GM18511 (cell line): ENCODE data around the gene MAP3K21.

ENCODE experiments used
- ATAC-seq: cut with Tn5 transposase; IDR thresholded peaks from one replicate; pipeline ENCODE4 v1.9.1; 2021; ENCODE audit warnings: mild to moderate bottlenecking, moderate library complexity; ENCODE audit not compliant: unreplicated experiment

The MAP3K21 gene

DNA sequence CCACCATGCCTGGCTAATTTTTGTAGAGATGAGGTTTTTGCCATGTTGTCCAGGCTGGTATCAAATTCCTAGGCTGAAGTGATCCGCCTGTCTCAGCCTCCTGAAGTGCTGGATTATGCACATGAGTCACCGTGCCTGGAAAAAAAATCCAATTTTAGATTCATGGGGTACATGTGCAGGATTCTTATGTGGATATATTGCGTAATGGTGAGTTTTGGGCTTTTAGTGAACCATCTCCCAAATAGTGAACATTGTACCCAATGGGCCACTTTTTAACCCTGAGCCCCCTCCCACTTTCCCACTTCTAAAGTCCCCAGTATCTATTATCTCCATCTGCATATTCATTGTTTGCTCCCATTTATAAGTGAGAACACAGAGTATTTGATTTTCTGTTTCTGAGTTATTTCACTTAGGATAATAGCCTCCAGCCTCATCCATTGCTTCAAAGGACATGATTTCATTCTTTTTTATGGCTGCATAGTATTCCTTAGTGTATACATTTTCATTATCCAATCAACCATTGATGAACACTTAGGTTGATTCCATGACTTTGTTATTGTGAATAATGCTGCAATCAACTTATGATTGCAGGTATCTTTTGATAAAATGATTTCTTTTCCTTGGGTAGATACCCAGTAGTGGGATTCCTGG lies 104.4 kb downstream of the MAP3K21 start:
- no peak for ATAC-seq

DNA sequence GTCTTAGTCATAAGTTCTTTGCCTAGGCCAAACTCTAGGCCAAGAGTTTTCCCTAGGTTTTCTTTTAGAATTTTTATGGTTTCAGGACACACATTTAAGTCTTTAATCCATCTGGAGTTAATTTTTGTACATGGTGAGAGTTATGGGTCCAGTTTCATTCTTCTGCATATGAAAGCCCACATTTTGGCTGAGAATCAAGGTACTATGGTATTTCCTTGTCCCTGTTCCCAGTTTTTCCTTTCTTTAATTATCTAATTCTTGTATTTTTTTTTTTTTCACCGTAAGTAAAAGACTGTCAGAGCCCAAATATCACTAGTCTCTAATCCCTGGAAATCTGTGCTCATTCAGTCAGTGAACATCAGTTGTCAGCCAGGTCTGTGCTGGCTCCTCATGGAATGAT lies 105.4 kb downstream of the MAP3K21 start:
- ATAC-seq = no peak

DNA sequence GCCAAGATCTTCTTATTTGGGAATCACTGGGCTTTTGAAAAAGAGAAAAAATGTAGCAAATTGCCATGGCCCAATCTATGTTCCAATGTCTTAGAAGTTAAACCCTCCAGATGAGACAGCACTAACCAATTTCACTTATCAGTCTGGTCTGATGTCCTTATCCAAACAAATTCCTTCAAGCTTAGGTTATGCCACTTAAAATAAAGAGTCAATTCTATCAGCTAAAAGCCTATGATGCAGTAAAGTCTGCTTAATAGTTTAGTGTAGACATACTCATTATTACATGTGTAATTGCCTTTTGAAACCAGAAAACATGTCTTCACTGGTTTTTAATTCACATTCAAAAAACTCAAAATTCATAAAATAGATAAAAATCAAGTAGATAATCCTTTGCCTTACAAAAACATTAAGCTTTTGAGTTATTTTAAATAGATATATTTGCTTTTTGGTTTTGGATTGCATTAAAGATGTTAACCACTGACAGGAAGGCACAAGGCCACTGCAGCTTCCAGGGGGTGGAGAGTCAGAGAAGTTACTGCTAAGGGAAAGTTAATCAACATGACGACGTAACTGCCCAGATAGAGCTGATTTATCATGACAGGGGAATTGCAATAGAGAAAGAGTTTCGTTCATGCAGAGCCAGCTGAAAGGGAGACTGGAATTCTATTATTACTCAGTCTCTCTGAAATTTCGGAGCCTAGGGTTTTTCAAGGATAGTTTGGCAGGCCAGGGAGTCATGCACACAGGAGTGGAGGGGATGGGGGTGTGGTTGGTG lies 106.1 kb downstream of the MAP3K21 start:
- ATAC-seq = no peak
